Measurements from ENCODE around the gene TFF2.

TFF2 gene

GRCh38 chr21:42302076-42302650, 48.6 kb downstream of the TFF2 start:
- no peak for DNase-seq

DNA sequence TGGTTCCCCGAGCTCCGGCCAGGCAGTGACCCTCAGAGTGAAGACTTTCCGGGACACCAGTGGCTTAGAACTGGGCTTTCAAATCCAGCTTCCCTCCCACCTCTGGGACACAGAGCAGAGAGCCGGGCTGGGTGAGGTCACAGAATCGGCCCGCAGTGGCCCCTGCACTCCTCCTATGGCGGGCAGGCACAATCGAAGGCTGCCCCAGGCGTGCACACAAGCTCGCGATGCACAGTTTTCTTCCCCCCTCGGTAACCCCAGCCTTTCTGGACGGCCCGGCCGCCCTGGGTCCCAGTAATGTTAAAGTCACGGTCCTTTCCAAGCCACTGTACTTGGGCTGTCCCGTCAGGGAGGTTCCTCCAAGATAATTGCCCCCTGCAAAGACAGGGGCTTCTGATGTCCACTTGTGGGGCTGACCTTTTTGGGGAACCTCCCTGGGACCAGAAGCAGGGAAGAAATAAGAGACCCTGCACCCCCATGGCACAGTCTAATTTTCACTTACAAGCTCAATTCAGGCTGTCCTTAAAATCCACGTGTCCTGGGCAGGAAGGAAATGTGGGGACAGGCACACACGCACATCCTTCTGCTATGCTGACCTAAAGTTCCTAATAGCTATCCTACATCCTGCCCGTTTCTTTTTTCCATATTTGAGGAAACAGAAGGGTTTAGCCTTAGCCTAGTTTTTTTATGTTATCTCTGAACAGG, 49.3 kb downstream of the TFF2 start:
- no peak for DNase-seq

GRCh38 chr21:42300956-42301355, 49.8 kb downstream of the TFF2 start:
- DNase-seq = no peak

DNA sequence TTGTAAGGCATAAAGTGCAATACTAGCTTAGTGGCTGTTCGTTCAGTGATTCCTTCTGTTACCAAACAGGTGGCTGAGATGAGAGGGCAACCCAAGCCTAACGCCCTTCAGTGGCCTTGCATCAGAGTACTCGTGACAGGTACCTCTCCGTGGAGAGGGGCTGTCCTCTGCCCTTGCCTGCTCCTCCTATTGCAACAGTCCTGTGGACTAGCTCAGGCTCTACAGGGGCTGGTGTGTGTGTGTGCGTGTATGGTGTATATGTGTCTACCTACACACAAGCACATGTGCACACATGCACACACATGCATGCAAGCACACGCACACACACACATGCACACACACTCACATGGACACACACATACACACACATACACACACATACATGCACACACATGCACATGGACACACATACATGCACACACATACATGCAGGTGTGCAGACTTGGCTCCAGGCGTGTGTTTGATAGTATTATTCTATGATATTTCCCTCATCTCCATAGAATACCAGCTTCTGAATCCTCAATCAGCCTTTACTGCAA, 50.7 kb downstream of the TFF2 start:
- no peak for DNase-seq

DNA sequence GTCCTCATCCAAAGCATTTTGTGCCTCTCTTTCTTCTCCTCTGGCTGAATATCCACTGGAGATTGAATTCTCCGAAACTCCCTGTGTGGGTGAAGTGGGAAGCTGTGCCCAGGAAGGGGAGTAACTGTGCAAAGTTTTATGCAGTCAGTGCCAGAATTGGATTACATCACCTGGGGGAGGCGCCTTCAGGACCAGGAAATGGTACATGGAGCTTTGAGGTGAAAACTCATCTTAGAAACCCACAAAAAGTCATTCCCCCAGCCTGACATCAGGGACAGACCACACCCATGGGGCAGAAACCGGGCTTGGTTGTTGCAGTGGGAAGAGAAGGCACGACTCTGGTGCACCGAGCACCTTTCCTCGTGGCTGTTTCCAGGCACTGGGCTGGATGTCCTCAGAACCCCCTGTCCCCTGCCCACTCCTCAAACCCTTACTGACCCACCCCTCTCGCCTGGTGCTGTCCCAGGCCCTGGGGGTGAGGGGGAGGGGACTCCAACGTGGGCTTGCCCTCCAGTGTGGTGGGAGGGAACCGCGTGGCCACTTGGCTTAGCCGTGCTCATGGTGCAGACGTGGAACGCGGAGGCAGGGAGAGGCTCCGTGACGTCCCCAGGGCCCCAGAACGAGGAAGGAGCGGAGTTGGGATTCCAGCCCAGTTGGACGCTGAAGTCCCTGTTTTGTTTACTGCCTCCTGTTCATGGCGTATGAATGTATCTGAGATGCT, 51.3 kb downstream of the TFF2 start:
- DNase-seq = no peak

DNA sequence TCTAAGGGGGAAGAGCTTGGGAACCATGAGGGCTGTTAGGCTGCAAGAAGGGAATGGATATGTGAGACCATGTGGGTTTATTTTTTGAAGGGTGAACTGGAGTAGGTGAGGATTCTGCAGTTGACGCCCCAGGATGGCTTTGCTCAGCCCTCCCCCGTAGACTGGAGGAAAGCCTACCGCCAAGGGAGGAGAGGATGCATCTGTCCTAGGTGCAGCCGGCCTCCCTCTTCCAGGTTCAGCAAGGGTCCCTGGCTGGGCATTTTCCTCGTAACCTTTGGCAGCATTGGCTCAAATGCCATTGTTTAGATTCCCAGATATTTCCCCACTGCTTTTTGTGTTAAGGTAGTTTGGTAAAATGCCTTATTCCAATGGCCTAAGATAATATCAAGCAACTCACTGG, 52.1 kb downstream of the TFF2 start:
- DNase-seq = no peak

GRCh38 chr21:42298237-42298636, 52.6 kb downstream of the TFF2 start:
- DNase-seq = no peak

- no peak for DNase-seq
These were observed 53.4 kb downstream of the TFF2 start for GRCh38 chr21:42297377-42297776.

DNA sequence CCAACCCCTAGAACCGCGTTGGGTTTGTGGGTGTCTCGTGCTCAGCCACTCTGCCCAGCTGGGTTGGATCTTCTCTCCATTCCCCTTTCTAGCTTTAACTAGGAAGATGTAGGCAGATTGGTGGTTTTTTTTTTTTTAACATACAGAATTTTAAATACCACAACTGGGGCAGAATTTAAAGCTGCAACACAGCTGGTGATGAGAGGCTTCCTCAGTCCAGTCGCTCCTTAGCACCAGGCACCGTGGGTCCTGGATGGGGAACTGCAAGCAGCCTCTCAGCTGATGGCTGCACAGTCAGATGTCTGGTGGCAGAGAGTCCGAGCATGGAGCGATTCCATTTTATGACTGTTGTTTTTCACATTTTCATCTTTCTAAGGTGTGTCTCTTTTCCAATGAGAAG, 54.3 kb downstream of the TFF2 start:
- no peak for DNase-seq
